Esophagus squamous epithelium (tissue), 5 donors: ENCODE measurements around the gene KCNK6. TPM values are rescaled to one million over a fixed set of nuclear protein-coding genes. Genes with fewer than 3 reads are reported as not detected.

Experiments
- DNase-seq: peaks from one replicate; lab custom pipeline; 2025; lab: John Stamatoyannopoulos, UW
- H3K27ac ChIP-seq, 4 donors: fragments of 200-600 bp; sonication (generic); one replicate each; pipeline ENCODE4 v1.5.1; 2016 to 2019; ENCODE audit warnings: mild to moderate bottlenecking in 1 of 4
- H3K27me3 ChIP-seq, 4 donors: fragments of 200-600 bp; sonication (generic); 1 replicate in 3 of 4; 2 replicates in 1 of 4; pipeline versions ENCODE4 v1.5.1 to v1.6.0; 2017 to 2021; ENCODE audit warnings: antibody characterized with exemption in 1 of 4
- H3K36me3 ChIP-seq, 3 donors: fragments of 200-600 bp; sonication (generic); one replicate each; pipeline ENCODE4 v1.5.1; 2016 to 2019
- H3K4me1 ChIP-seq, 3 donors: fragments of 200-600 bp; sonication (generic); one replicate each; pipeline ENCODE4 v1.5.1; 2017 to 2019
- H3K4me3 ChIP-seq, 4 donors: fragments of 200-600 bp; sonication (generic); 1 replicate in 3 of 4; 2 replicates in 1 of 4; pipeline ENCODE4 v1.5.1; 2016 to 2019; ENCODE audit warnings: mild to moderate bottlenecking in 2 of 4, moderate library complexity in 1 of 4
- H3K9me3 ChIP-seq, 3 donors: fragments of 200-600 bp; sonication (generic); one replicate each; pipeline ENCODE4 v1.5.1; 2016 to 2019
- POLR2A ChIP-seq, 4 donors: fragments of 450-650 bp; IDR thresholded peaks; one replicate each; pipeline ENCODE4 v1.6.1; 2017; ENCODE audit warnings: antibody characterized with exemption in 4 of 4, mild to moderate bottlenecking in 4 of 4, moderate library complexity in 3 of 4
- WGBS, 2 donors: methylation state at CpG; one replicate each; pipeline ENCODE4 v1.1.5; 2018; 5-methylcytosine and 5-hydroxymethylcytosine counted together
- intact Hi-C: fragments of 100-400 bp; cut with DNase I; formaldehyde crosslinking; loops from one replicate; pipeline ENCODE4 v1.15.0; 2022
- total RNA-seq, 4 donors: library from RNA; depleted of rRNA; stranded (reverse); fragments of >200 nt; gene quantifications; one replicate each; pipeline ENCODE4 v1.1.0, GENCODE V29; 2016
- TF ChIP-seq, protein P1 (sequence below), 6 experiments: fragments of 450-650 bp in 4 of 6; fragments of 200-600 bp in 2 of 6; sonication (generic) in 2 of 6; IDR thresholded peaks; one replicate each; pipeline ENCODE4 v1.5.1; 2016 to 2019; ENCODE audit warnings: antibody characterized with exemption in 6 of 6, mild to moderate bottlenecking in 4 of 6, moderate library complexity in 4 of 6
- donor health status: DM: yes; HTN: yes; CAD: no.

The KCNK6 gene
- total RNA-seq, 4 donors from 2014 or later: 13.7 to 27.0 (median 21.6) TPM

DNA sequence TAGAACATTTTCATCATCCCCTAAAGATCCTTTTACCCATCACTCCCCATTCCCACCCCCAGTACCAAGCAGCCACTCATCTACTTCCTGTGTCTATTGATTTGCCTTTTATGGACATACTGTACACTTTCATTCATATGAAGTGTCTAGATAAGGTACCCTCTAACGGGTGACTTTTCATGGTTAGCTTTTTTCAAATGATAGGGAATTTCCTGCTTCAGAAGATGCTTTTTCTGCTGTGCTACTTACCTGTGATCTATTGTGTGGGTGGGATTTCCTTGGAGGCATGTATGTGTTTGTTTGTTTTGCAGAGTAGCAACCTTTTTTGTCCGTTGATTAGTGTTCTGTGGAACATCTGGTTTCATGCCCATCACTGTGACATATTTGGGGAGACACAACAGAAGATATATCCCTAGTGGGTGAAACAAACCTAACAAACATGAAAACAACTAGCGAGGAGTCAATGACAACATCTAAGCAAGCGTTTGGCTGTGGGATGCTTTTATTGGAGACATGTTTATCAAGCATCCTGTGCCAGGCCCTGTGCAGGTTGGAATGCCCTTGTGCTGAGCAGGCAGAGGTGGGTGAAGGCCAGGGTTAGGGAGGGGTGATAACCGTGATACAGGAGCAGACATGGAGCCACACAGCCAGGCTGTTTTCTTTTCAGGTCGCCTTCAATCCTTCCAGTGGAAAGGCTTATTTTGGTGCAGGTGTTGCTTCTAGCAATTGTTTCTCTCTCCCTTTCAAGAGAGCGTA, 37.7 kb upstream of the KCNK6 start:
- DNase-seq: no peak
- no peak for TF ChIP-seq POLR2A (IDR thresholded peaks at IDR 0.05)
- TF ChIP-seq, protein P1, sequence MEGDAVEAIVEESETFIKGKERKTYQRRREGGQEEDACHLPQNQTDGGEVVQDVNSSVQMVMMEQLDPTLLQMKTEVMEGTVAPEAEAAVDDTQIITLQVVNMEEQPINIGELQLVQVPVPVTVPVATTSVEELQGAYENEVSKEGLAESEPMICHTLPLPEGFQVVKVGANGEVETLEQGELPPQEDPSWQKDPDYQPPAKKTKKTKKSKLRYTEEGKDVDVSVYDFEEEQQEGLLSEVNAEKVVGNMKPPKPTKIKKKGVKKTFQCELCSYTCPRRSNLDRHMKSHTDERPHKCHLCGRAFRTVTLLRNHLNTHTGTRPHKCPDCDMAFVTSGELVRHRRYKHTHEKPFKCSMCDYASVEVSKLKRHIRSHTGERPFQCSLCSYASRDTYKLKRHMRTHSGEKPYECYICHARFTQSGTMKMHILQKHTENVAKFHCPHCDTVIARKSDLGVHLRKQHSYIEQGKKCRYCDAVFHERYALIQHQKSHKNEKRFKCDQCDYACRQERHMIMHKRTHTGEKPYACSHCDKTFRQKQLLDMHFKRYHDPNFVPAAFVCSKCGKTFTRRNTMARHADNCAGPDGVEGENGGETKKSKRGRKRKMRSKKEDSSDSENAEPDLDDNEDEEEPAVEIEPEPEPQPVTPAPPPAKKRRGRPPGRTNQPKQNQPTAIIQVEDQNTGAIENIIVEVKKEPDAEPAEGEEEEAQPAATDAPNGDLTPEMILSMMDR (IDR thresholded peaks at IDR 0.05): no peak
- WGBS, 2 donors: 55 to 71% methylated on average over 7 of the region's 7 CpGs

GRCh38 chr19:38283271-38283670, 36.4 kb upstream of the KCNK6 start:
- TF ChIP-seq, protein P1 (IDR thresholded peaks at IDR 0.05): no peak
- no peak for TF ChIP-seq POLR2A (IDR thresholded peaks at IDR 0.05)
- intact Hi-C loops: no loop called here

More for the DNA sequence above, 37.7 kb upstream of the KCNK6 start:
- Histone ChIP-seq H3K27me3 (no peaks in the 10 kb centered on the region), H3K36me3 (peaks cover 0 to 36% (median 0%) of the 10 kb centered on the region in 3 donors), H3K4me1 (peaks cover 4 to 92% (median 38%) of the 10 kb centered on the region in 3 donors), H3K27ac (peak overlapping the region in 1 of 4 donors; percentile 4), H3K9me3 (no peaks in the 10 kb centered on the region), H3K4me3 (no peak overlapping the region)
- intact Hi-C loops: no loop called here

GRCh38 chr19:38284422-38284821, 35.2 kb upstream of the KCNK6 start:
- peak overlapping the region in 1 of 4 donors; percentile 48 for H3K27ac ChIP-seq
- peaks cover 0 to 82% (median 16%) of the 10 kb centered on the region in 3 donors for H3K4me1 ChIP-seq
- peaks cover 0 to 59% (median 12%) of the 10 kb centered on the region in 3 donors for H3K36me3 ChIP-seq

More at GRCh38 chr19:38283271-38283670, 36.4 kb upstream of the KCNK6 start:
- no peak for DNase-seq
- Histone ChIP-seq H3K9me3 (no peaks in the 10 kb centered on the region), H3K4me3 (no peak overlapping the region), H3K27ac (peak overlapping the region in 1 of 4 donors; percentile 21), H3K4me1 (peaks cover 0 to 82% (median 25%) of the 10 kb centered on the region in 3 donors), H3K36me3 (peaks cover 0 to 49% (median 4%) of the 10 kb centered on the region in 3 donors), H3K27me3 (no peaks in the 10 kb centered on the region)
- WGBS, 2 donors: 34 to 50% methylated on average over 6 of the region's 8 CpGs

DNA sequence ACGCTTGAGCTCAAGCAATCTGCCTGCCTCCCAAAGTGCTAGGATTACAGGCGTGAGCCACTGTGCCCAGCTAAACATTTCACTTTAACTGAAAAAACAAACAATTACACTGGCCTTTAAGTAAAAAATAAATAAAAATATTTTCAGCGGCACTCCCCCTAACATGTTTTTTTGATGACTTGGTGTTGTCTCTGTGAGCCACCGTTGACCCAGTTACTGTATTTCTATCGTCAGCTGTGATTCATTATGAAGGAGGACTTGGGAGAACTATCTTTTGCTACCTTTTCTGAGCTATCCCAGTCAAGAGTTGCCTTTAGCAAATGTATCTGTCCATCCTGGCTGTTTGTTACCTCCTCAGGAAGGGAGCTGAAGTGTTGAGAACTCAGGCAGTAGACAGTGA, 34.1 kb upstream of the KCNK6 start:
- no peak for TF ChIP-seq POLR2A (IDR thresholded peaks at IDR 0.05)
- TF ChIP-seq, protein P1 (IDR thresholded peaks at IDR 0.05): no peak
- H3K4me1 ChIP-seq: peaks cover 6 to 82% (median 10%) of the 10 kb centered on the region in 3 donors
- no peak for DNase-seq
- no peaks in the 10 kb centered on the region for H3K9me3 ChIP-seq
- no peak overlapping the region for H3K27ac ChIP-seq
- H3K36me3 ChIP-seq: peaks cover 0 to 67% (median 20%) of the 10 kb centered on the region in 3 donors
- intact Hi-C loops: no loop called here
- H3K4me3 ChIP-seq: no peak overlapping the region
- WGBS, 2 donors: 81 to 88% methylated on average over 5 of the region's 5 CpGs
- no peaks in the 10 kb centered on the region for H3K27me3 ChIP-seq

More at GRCh38 chr19:38284422-38284821, 35.2 kb upstream of the KCNK6 start:
- DNase-seq: no peak
- intact Hi-C loops: no loop called here
- H3K27me3 ChIP-seq: no peaks in the 10 kb centered on the region
- TF ChIP-seq POLR2A (IDR thresholded peaks at IDR 0.05): no peak
- TF ChIP-seq, protein P1 (IDR thresholded peaks at IDR 0.05): no peak
- no peaks in the 10 kb centered on the region for H3K9me3 ChIP-seq
- WGBS, 2 donors: 66 to 90% methylated on average over 6 to 7 of the region's 7 CpGs
- no peak overlapping the region for H3K4me3 ChIP-seq

DNA sequence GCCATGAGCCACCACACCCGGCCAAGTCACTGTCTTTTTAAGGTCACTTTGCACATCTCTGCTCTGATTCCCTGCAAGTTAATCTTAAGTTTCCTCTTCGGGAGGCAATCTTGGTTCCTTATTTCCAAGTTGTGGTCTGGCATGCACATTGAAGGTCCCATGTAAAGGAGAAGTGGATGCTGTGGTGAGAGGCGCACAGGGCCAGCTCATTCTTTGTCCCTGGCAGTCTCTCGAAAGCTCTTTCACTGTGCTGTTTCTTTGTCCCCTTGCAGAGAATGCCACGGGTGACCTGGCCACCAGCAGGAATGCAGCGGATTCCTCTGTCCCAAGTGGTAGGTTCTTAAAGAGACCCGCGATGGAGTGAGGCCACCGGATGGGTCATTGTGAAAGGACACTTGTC, 32.0 kb upstream of the KCNK6 start:
- WGBS, 2 donors: 69 to 84% methylated on average over 5 to 7 of the region's 9 CpGs

More for the DNA sequence above, 32.0 kb upstream of the KCNK6 start:
- intact Hi-C loops: no loop called here
- DNase-seq: no peak
- TF ChIP-seq, protein P1 (IDR thresholded peaks at IDR 0.05): no peak
- no peak for TF ChIP-seq POLR2A (IDR thresholded peaks at IDR 0.05)
- Histone ChIP-seq H3K4me1 (peaks cover 16 to 82% (median 18%) of the 10 kb centered on the region in 3 donors), H3K4me3 (no peak overlapping the region), H3K27me3 (no peaks in the 10 kb centered on the region), H3K36me3 (peaks cover 4 to 82% (median 20%) of the 10 kb centered on the region in 3 donors), H3K27ac (no peak overlapping the region), H3K9me3 (no peaks in the 10 kb centered on the region)
